MM.1S (cell line): Measurements from ENCODE around the gene SLC2A13.

Experiments
- CTCF ChIP-seq: fragments of 300-600 bp; sonication (generic); IDR thresholded peaks from 2 replicates; pipeline ENCODE4 v1.5.1; 2016; ENCODE audit warnings: antibody characterized with exemption, low read length, mixed read lengths
- EZH2 ChIP-seq: fragments of 300-600 bp; sonication (generic); optimal IDR thresholded peaks from 2 replicates; pipeline ENCODE3; 2017; ENCODE audit warnings: low read depth, mild to moderate bottlenecking, antibody characterized with exemption, low read length, mixed read lengths

GRCh38 chr12:40142001-40142744 is 36.3 kb upstream of the SLC2A13 start:
- no peak for TF ChIP-seq CTCF
- TF ChIP-seq EZH2: no peak
